Lower leg skin (tissue), 4 donors: ENCODE measurements around the gene RNU2-1. TPM values are rescaled to one million over a fixed set of nuclear protein-coding genes. Genes with fewer than 3 reads are reported as not detected.
A peak's percentile ranks its signal among the peaks of the same experiment; 100 is the strongest.

ENCODE experiments used
- DNase-seq, 2 donors: peaks; one replicate each; pipeline ENCODE4 v3.0.0-alpha.2; 2019; ENCODE audit warnings: low spot score in 2 of 2
- H3K4me3 ChIP-seq: fragments of 200-600 bp; sonication (generic); 2 replicates; pipeline ENCODE4 v1.5.1; 2017; ENCODE audit warnings: mild to moderate bottlenecking, low read depth; ENCODE audit not compliant: poor library complexity, severe bottlenecking
- CTCF ChIP-seq, 3 donors: fragments of 450-650 bp; IDR thresholded peaks; one replicate each; pipeline ENCODE4 v1.5.1; 2016; ENCODE audit warnings: antibody characterized with exemption in 3 of 3, mild to moderate bottlenecking in 3 of 3, moderate library complexity in 2 of 3
- POLR2A ChIP-seq, 2 donors: fragments of 450-650 bp; IDR thresholded peaks; one replicate each; pipeline ENCODE4 v1.6.1; 2016 to 2017; ENCODE audit warnings: antibody characterized with exemption in 2 of 2, mild to moderate bottlenecking in 1 of 2, moderate library complexity in 1 of 2
- WGBS, 2 donors: methylation state at CpG; one replicate each; pipeline ENCODE4 v1.1.5; 2018; 5-methylcytosine and 5-hydroxymethylcytosine counted together
- intact Hi-C: fragments of 100-400 bp; cut with DNase I; formaldehyde crosslinking; loops from one replicate; pipeline ENCODE4 v1.15.0; 2023; ENCODE audit warnings: low total_unique reads
- total RNA-seq, 4 donors: library from RNA; depleted of rRNA; stranded (reverse); fragments of >200 nt; gene quantifications; one replicate each; pipeline ENCODE4 v1.1.0, GENCODE V29; 2016

Gene RNU2-1
- total RNA-seq, 4 donors from 2014 or later, result not detected

DNA sequence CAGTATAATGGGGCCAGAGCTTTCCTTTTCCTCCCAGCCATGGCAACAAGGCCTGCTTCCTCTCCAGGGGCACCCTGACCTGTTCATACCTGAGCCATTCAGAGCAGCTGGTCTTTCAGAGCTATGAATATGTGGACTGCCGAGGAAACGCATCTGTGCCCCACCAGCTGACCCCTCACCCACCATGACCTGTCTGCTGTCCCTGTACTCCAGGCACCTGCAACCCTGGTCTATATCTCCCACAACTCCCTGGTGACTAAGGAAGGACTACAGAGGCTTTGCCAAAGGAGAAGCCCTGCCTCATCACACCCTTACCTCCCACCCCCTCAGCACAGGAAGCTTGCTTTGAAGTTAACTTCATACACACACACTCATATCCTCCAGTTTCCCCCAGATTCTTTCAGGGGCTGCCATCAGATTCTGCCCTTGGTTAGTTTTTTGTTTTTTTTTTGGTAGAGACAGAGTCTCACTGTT, 16.1 kb downstream of the RNU2-1 start:
- intact Hi-C loops, result loop anchor here (10.0 kb wide), 1 partner anchor 1667 kb away; no protein-coding TSS in a partner anchor
- DNase-seq, result peak in 1 of 2 donors; percentile 71
- H3K4me3 ChIP-seq, result no peak overlapping the region

DNA sequence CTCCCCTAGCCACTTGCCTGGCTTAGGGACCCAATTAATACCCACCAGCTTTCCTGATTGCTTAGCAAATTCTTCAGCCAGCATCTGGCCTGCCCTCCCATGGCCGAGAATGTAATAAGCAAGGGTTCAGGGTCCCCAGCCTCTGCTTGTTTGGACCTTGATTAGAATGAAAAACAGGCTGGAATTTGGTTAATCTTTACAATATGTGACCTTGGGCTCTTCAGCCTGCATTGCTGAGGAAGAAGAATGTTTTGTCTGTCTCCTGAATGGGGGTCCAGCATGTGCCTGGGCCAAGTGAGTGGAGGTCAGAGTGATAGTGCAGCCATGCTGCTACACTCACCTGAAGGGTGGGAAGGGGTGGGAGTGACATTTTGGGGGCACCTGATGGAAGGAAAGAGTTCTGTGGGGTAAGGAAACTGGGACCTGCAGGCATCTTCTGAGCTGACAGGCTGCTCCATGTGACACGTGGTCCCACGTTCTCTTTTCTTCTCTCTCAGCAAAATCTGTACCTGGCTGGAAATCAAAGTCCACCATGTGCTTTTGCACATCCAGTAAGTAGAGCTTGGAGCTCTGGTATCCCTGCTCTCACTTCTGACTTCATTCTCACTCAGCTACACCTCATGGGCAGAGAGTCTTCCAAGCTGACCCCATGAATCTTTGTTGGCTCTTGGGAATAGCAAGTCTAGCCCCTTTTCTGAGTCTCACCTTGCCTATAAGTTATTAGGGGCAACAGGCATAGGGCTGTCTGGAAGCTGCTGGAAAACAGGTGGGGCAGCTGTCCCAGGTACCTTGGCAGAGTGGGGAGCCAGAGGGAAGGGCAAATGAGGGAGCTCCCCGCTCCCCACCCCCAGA, 16.8 kb downstream of the RNU2-1 start:
- DNase-seq, result peak in 1 of 2 donors; percentile 42
- WGBS, 2 donors, result 87 to 91% methylated on average over 4 of the region's 4 CpGs
- no peak overlapping the region for H3K4me3 ChIP-seq
- intact Hi-C loops, result loop anchor here (10.0 kb wide), 1 partner anchor 1668 kb away; no protein-coding TSS in a partner anchor
- TF ChIP-seq POLR2A (IDR thresholded peaks at IDR 0.05), result no peak
- peak in 1 of 3 donors; percentile 10 for TF ChIP-seq CTCF (IDR thresholded peaks at IDR 0.05)

More for the DNA sequence above, 16.1 kb downstream of the RNU2-1 start:
- TF ChIP-seq CTCF (IDR thresholded peaks at IDR 0.05) (no peak), POLR2A (IDR thresholded peaks at IDR 0.05) (no peak)
- 92 to 93% methylated on average over 2 of the region's 2 CpGs for WGBS, 2 donors

DNA sequence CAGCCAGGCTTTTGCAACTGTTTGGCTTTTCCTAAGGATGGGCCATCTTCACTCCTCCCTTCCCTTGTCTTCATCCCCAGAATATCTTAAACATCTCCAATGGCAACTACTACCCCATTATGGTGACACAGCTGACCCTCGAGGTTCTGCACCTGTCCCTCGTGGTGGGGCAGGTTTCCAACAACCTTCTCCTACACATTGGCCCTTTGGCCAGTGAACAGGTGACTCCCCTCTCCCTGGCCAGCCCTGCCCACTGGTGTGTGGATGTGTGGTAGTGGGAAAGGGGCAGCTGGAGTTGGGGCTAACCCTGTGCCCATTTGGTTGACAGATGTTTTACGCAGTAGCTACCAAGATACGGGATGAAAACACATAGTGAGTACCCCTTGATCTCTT, 17.4 kb downstream of the RNU2-1 start:
- TF ChIP-seq POLR2A (IDR thresholded peaks at IDR 0.05) (no peak), CTCF (IDR thresholded peaks at IDR 0.05) (no peak)
- intact Hi-C loops, result loop anchor here (10.0 kb wide), 1 partner anchor 1668 kb away; no protein-coding TSS in a partner anchor
- 83 to 91% methylated on average over 4 of the region's 4 CpGs for WGBS, 2 donors
- DNase-seq, result peak in 1 of 2 donors; percentile 14
- no peak overlapping the region for H3K4me3 ChIP-seq

DNA sequence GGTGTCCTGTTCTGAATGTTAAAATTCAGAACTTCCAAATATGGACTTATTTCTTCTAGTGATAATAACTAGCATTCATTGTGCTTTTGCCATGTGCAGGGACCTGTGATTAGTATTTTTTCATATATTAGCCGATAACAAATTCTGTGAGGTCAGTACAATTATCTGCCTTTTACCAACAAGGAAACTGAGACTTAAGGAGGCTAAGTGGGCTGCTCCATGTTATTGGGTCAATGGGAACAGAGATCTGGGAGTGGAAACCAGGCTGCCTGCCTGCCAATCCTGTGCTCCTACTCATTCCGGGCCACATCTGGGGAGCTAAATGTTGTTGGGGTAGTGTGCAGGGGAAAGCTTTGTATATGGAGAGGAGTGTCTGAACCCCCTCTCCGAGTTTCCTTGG, 18.4 kb downstream of the RNU2-1 start:
- WGBS, 2 donors, result 93 to 96% methylated on average over 3 of the region's 3 CpGs
- H3K4me3 ChIP-seq, result no peak overlapping the region
- TF ChIP-seq CTCF (IDR thresholded peaks at IDR 0.05) (no peak), POLR2A (IDR thresholded peaks at IDR 0.05) (no peak)
- intact Hi-C loops, result loop anchor here (10.0 kb wide), 1 partner anchor 1669 kb away; no protein-coding TSS in a partner anchor
- no peak for DNase-seq

GRCh38 chr17:43213545-43213944, 20.2 kb downstream of the RNU2-1 start:
- no peak overlapping the region for H3K4me3 ChIP-seq
- TF ChIP-seq CTCF (IDR thresholded peaks at IDR 0.05) (no peak), POLR2A (IDR thresholded peaks at IDR 0.05) (no peak)
- DNase-seq, result no peak
- intact Hi-C loops, result loop anchor here (10.0 kb wide), 1 partner anchor 1671 kb away; no protein-coding TSS in a partner anchor
- 75 to 82% methylated on average over 2 of the region's 2 CpGs for WGBS, 2 donors
